Activated naive CD8-positive, alpha-beta T cell (primary cell): ENCODE data around the gene FUT8.

Source experiments
- H3K27ac Mint-ChIP-seq: one replicate; pipeline ENCODE4 v1.8.0; 2021; ENCODE audit warnings: mixed read lengths
- H3K27me3 Mint-ChIP-seq: one replicate; pipeline ENCODE4 v1.8.0; 2021; ENCODE audit warnings: mixed read lengths
- H3K36me3 Mint-ChIP-seq: one replicate; pipeline ENCODE4 v1.8.0; 2021; ENCODE audit warnings: mixed read lengths
- H3K4me1 Mint-ChIP-seq: one replicate; pipeline ENCODE4 v1.8.0; 2021; ENCODE audit warnings: low read depth, mixed read lengths
- H3K4me3 Mint-ChIP-seq: one replicate; pipeline ENCODE4 v1.8.0; 2021; ENCODE audit warnings: mild to moderate bottlenecking, mixed read lengths
- H3K9me3 Mint-ChIP-seq: one replicate; pipeline ENCODE4 v1.8.0; 2021; ENCODE audit warnings: low read depth, mixed read lengths

The FUT8 gene

GRCh38 chr14:65790172-65790815 lies 377.8 kb downstream of the FUT8 start:
- no peak overlapping the region for H3K4me3 Mint-ChIP-seq
- no peak overlapping the region for H3K27ac Mint-ChIP-seq
- H3K4me1 Mint-ChIP-seq = no peaks in the 10 kb centered on the region
- no peaks in the 10 kb centered on the region for H3K9me3 Mint-ChIP-seq
- H3K36me3 Mint-ChIP-seq = no peaks in the 10 kb centered on the region
- peaks cover 5% of the 10 kb centered on the region for H3K27me3 Mint-ChIP-seq

GRCh38 chr14:65791191-65791981 lies 378.9 kb downstream of the FUT8 start:
- Mint-ChIP-seq H3K36me3 (no peaks in the 10 kb centered on the region), H3K4me3 (no peak overlapping the region), H3K27ac (no peak overlapping the region), H3K27me3 (peaks cover 5% of the 10 kb centered on the region), H3K4me1 (no peaks in the 10 kb centered on the region), H3K9me3 (no peaks in the 10 kb centered on the region)

GRCh38 chr14:65792208-65792905 lies 379.8 kb downstream of the FUT8 start:
- H3K27me3 Mint-ChIP-seq = peaks cover 4% of the 10 kb centered on the region
- H3K4me1 Mint-ChIP-seq = no peaks in the 10 kb centered on the region
- no peak overlapping the region for H3K27ac Mint-ChIP-seq
- no peak overlapping the region for H3K4me3 Mint-ChIP-seq
- H3K9me3 Mint-ChIP-seq = no peaks in the 10 kb centered on the region
- H3K36me3 Mint-ChIP-seq = no peaks in the 10 kb centered on the region
